Stomach (tissue), 9 donors: ENCODE measurements around the gene PSMD9. TPM values are rescaled to one million over a fixed set of nuclear protein-coding genes. Genes with fewer than 3 reads are reported as not detected.

Source experiments
- DNase-seq, 2 donors: peaks; one replicate each; pipeline versions ENCODE4 v3.0.0 to v3.0.0-alpha.2; 2013 to 2019
- H3K27ac ChIP-seq, 5 donors: fragments of 200-600 bp in 4 of 5; sonication (generic) in 4 of 5; one replicate each; pipeline ENCODE4 v1.5.1; 2013 to 2019; ENCODE audit warnings: mild to moderate bottlenecking in 1 of 5, moderate library complexity in 1 of 5
- H3K27me3 ChIP-seq, 3 donors: fragments of 200-600 bp; sonication (generic); one replicate each; pipeline ENCODE4 v1.5.1; 2017 to 2019; ENCODE audit warnings: mixed run types in 1 of 3
- H3K36me3 ChIP-seq, 4 donors: fragments of 200-600 bp; sonication (generic); 1 replicate in 3 of 4; 2 replicates in 1 of 4; pipeline ENCODE4 v1.5.1; 2016 to 2019
- H3K4me1 ChIP-seq, 4 donors: fragments of 200-600 bp; sonication (generic); one replicate each; pipeline ENCODE4 v1.5.1; 2016 to 2019
- H3K4me3 ChIP-seq, 4 donors: fragments of 200-600 bp; sonication (generic) in 3 of 4; one replicate each; pipeline ENCODE4 v1.5.1; 2016 to 2019; ENCODE audit warnings: mild to moderate bottlenecking in 1 of 4
- H3K9me3 ChIP-seq, 4 donors: fragments of 200-600 bp; sonication (generic); one replicate each; pipeline ENCODE4 v1.5.1; 2016 to 2019
- CTCF ChIP-seq, 7 experiments: fragments of 450-650 bp in 4 of 7; fragments of 200-600 bp in 3 of 7; sonication (generic) in 3 of 7; IDR thresholded peaks; one replicate each; pipeline ENCODE4 v1.5.1; 2016 to 2019; ENCODE audit warnings: antibody characterized with exemption in 7 of 7, control low read depth in 2 of 7, mild to moderate bottlenecking in 1 of 7
- EP300 ChIP-seq: sonication (generic); formaldehyde crosslinking; IDR thresholded peaks from one replicate; pipeline ENCODE4 v1.6.1; 2017; ENCODE audit warnings: antibody characterized with exemption
- POLR2A ChIP-seq, 4 donors: fragments of 450-650 bp; IDR thresholded peaks; one replicate each; pipeline ENCODE4 v1.6.1; 2016; ENCODE audit warnings: antibody characterized with exemption in 4 of 4, control low read depth in 2 of 4, mild to moderate bottlenecking in 1 of 4, moderate library complexity in 1 of 4
- POLR2AphosphoS5 ChIP-seq, 3 donors: sonication (generic); formaldehyde crosslinking; IDR thresholded peaks; one replicate each; pipeline ENCODE4 v1.6.1; 2016; ENCODE audit warnings: antibody characterized with exemption in 3 of 3
- WGBS, 5 donors: extraction: QIAGEN DNeasy Blood & Tissue Kit in 3 of 5; methylation state at CpG; one replicate each; pipeline versions ENCODE4 v1.1.5 to v1.1.7; 2013 to 2018; 5-methylcytosine and 5-hydroxymethylcytosine counted together
- intact Hi-C: fragments of 100-400 bp; cut with DNase I; formaldehyde crosslinking; loops from one replicate; pipeline ENCODE4 v1.15.1; 2023; ENCODE audit warnings: low total_unique reads
- polyA plus RNA-seq, 3 donors: library from polyadenylated mRNA; stranded (reverse); fragments of 200-250 nt; gene quantifications; one replicate each; pipeline ENCODE4 v1.2.3, GENCODE V29; 2013
- total RNA-seq, 5 donors: library from RNA; depleted of rRNA; stranded (reverse); fragments of >200 nt; gene quantifications; one replicate each; pipeline versions ENCODE4 v1.1.0 to v1.2.3, GENCODE V29; 2014 to 2016
- donor health status: healthy with polysubstance abuse.
- donor health status: Bipolar disorder and iron deficiency.
- donor health status: healthy.

The PSMD9 gene
- total and polyA plus RNA-seq, 8 donors, result 2.9 to 97.3 (median 30.6) TPM

GRCh38 chr12:121911824-121912585 is 23.4 kb downstream of the PSMD9 start:
- 85 to 96% (median 89%) methylated on average over 14 of the region's 14 CpGs for WGBS, 5 donors
- Histone ChIP-seq H3K4me1 (no peaks in the 10 kb centered on the region), H3K27ac (no peak overlapping the region), H3K9me3 (no peaks in the 10 kb centered on the region), H3K4me3 (no peak overlapping the region), H3K36me3 (peaks cover 48 to 99% (median 98%) of the 10 kb centered on the region in 4 donors), H3K27me3 (no peaks in the 10 kb centered on the region)
- no peak for DNase-seq
- intact Hi-C loops, result no loop called here
- no peak for TF ChIP-seq POLR2A (IDR thresholded peaks at IDR 0.05)
- no peak for TF ChIP-seq POLR2AphosphoS5 (IDR thresholded peaks at IDR 0.05)
- TF ChIP-seq CTCF (IDR thresholded peaks at IDR 0.05), result no peak
- no peak for TF ChIP-seq EP300

GRCh38 chr12:121915841-121916321 is 27.3 kb downstream of the PSMD9 start:
- no peak overlapping the region for H3K4me3 ChIP-seq
- no peak for DNase-seq
- H3K36me3 ChIP-seq, result peaks cover 39 to 73% (median 67%) of the 10 kb centered on the region in 4 donors
- intact Hi-C loops, result no loop called here
- H3K27ac ChIP-seq, result no peak overlapping the region
- no peaks in the 10 kb centered on the region for H3K9me3 ChIP-seq
- TF ChIP-seq POLR2A (IDR thresholded peaks at IDR 0.05) (no peak), POLR2AphosphoS5 (IDR thresholded peaks at IDR 0.05) (no peak), CTCF (IDR thresholded peaks at IDR 0.05) (no peak), EP300 (no peak)
- H3K27me3 ChIP-seq, result no peaks in the 10 kb centered on the region
- H3K4me1 ChIP-seq, result peaks cover 4 to 17% (median 13%) of the 10 kb centered on the region in 4 donors
- 79 to 84% (median 80%) methylated on average over 5 of the region's 5 CpGs for WGBS, 5 donors

- TF ChIP-seq POLR2A (IDR thresholded peaks at IDR 0.05) (no peak), POLR2AphosphoS5 (IDR thresholded peaks at IDR 0.05) (no peak), CTCF (IDR thresholded peaks at IDR 0.05) (no peak), EP300 (no peak)
- H3K36me3 ChIP-seq, result peaks cover 39 to 64% (median 59%) of the 10 kb centered on the region in 4 donors
- H3K4me3 ChIP-seq, result no peak overlapping the region
- H3K9me3 ChIP-seq, result no peaks in the 10 kb centered on the region
- H3K27me3 ChIP-seq, result no peaks in the 10 kb centered on the region
- peak in 1 of 2 donors; percentile 48 for DNase-seq
- intact Hi-C loops, result no loop called here
- peaks cover 4 to 17% (median 13%) of the 10 kb centered on the region in 4 donors for H3K4me1 ChIP-seq
- WGBS, 5 donors, result 62 to 84% (median 75%) methylated on average over 7 of the region's 7 CpGs
- H3K27ac ChIP-seq, result no peak overlapping the region
Observed at GRCh38 chr12:121916719-121917118, 28.1 kb downstream of the PSMD9 start.

- Histone ChIP-seq H3K27ac (peak within 1 kb of the TSS; percentile 41 to 79 (median 74)), H3K4me3 (peak within 1 kb of the TSS; percentile 49 to 56 (median 54)), H3K27me3 (no peaks in the 10 kb centered on the region), H3K36me3 (peaks cover 32 to 52% (median 47%) of the 10 kb centered on the region in 4 donors), H3K4me1 (peaks cover 4 to 17% (median 13%) of the 10 kb centered on the region in 4 donors), H3K9me3 (no peaks in the 10 kb centered on the region)
- 8 to 24% (median 16%) methylated on average over 34 to 41 of the region's 41 CpGs for WGBS, 5 donors
- TF ChIP-seq CTCF (IDR thresholded peaks at IDR 0.05) (peak in 5 of 7 experiments; percentile 49 to 98 (median 84)), POLR2AphosphoS5 (IDR thresholded peaks at IDR 0.05) (peak; percentile 42 to 92 (median 77)), POLR2A (IDR thresholded peaks at IDR 0.05) (no peak), EP300 (no peak)
- intact Hi-C loops, result no loop called here
- DNase-seq, result peak; percentile 98 to 99
Observed at GRCh38 chr12:121917950-121918678, 29.5 kb downstream of the PSMD9 start, which contains the start of gene CFAP251. Gene CFAP251, plus strand, starts transcription at chr12:121918592. Its CDS starts 2,714 bp downstream, at chr12:121921306.
